Fibroblast of villous mesenchyme (primary cell): ENCODE measurements around the gene OCA2. TPM values are rescaled to one million over a fixed set of nuclear protein-coding genes. Genes with fewer than 3 reads are reported as not detected.
A peak's percentile ranks its signal among the peaks of the same experiment; 100 is the strongest.

Experiments used
- DNase-seq: peaks from one replicate; pipeline ENCODE4 v3.0.0-alpha.2; 2010; ENCODE audit warnings: low read depth
- H3K4me3 ChIP-seq: 2 replicates; pipeline ENCODE4 v1.5.1; 2011; ENCODE audit warnings: low read depth, mild to moderate bottlenecking, low read length
- CTCF ChIP-seq: IDR thresholded peaks from 2 replicates; pipeline ENCODE4 v1.5.1; 2012; ENCODE audit warnings: low read depth, mild to moderate bottlenecking, low read length; ENCODE audit not compliant: insufficient read depth
- total RNA-seq: library from RNA; depleted of rRNA; stranded (reverse); fragments of >200 nt; gene quantifications from 2 replicates; pipeline ENCODE4 v1.2.3, GENCODE V29; 2012

OCA2 gene
- total RNA-seq, 1 donor: not detected

GRCh38 chr15:28098360-28098765, 752 bp downstream of the OCA2 start:
- DNase-seq: no peak
- TF ChIP-seq CTCF: no peak
- no peak overlapping the region for H3K4me3 ChIP-seq

- no peak overlapping the region for H3K4me3 ChIP-seq
- no peak for TF ChIP-seq CTCF
- no peak for DNase-seq
Observed at GRCh38 chr15:28097656-28098359, 1.3 kb downstream of the OCA2 start.

- H3K4me3 ChIP-seq: peak overlapping the region; percentile 59
- peak; percentile 17 for DNase-seq
- TF ChIP-seq CTCF: no peak
Observed at GRCh38 chr15:28096670-28097431, 2.3 kb downstream of the OCA2 start.

- H3K4me3 ChIP-seq: peak overlapping the region; percentile 59
- no peak for TF ChIP-seq CTCF
- DNase-seq: no peak
Observed at GRCh38 chr15:28096411-28096669, 2.8 kb downstream of the OCA2 start.

- H3K4me3 ChIP-seq: peak overlapping the region; percentile 59
- DNase-seq: no peak
- TF ChIP-seq CTCF: no peak
Observed at GRCh38 chr15:28094732-28095521, 4.2 kb downstream of the OCA2 start.

GRCh38 chr15:28093752-28094535, 5.2 kb downstream of the OCA2 start:
- no peak overlapping the region for H3K4me3 ChIP-seq
- DNase-seq: no peak
- TF ChIP-seq CTCF: no peak
